Fibroblast of lung (primary cell): Measurements from ENCODE around the gene KIF26A. TPM values are rescaled to one million over a fixed set of nuclear protein-coding genes. Genes with fewer than 3 reads are reported as not detected.

ENCODE experiments used
- DNase-seq, 2 donors: peaks; one replicate each; pipeline versions ENCODE4 v3.0.0 to v3.0.0-alpha.2; 2010; ENCODE audit warnings: low read depth in 2 of 2
- H2AFZ ChIP-seq: 2 replicates; pipeline ENCODE4 v1.5.1; 2012; ENCODE audit warnings: low read length, control low read depth, inconsistent platforms
- H3K27ac ChIP-seq: 2 replicates; pipeline ENCODE4 v1.5.1; 2011; ENCODE audit warnings: low read length, control low read depth; ENCODE audit not compliant: insufficient read depth
- H3K27me3 ChIP-seq: 2 replicates; pipeline ENCODE4 v1.5.1; 2011; ENCODE audit warnings: mild to moderate bottlenecking, low read length; ENCODE audit not compliant: control insufficient read depth, insufficient read depth
- H3K36me3 ChIP-seq: 2 replicates; pipeline ENCODE4 v1.5.1; 2011; ENCODE audit warnings: low read length; ENCODE audit not compliant: control insufficient read depth, insufficient read depth
- H3K4me1 ChIP-seq: 2 replicates; pipeline ENCODE4 v1.5.1; 2011; ENCODE audit warnings: low read length; ENCODE audit not compliant: control insufficient read depth, insufficient read depth; ENCODE audit errors: extremely low read depth
- H3K4me2 ChIP-seq: 2 replicates; pipeline ENCODE4 v1.5.1; 2011; ENCODE audit warnings: low read length, control low read depth; ENCODE audit not compliant: insufficient read depth; ENCODE audit errors: extremely low read depth
- H3K4me3 ChIP-seq, 4 experiments: fragments of 200-600 bp in 1 of 4; sonication (generic) in 1 of 4; replicated peaks in 1 of 4; 2 replicates each; pipeline ENCODE4 v1.5.1; 2011 to 2016; ENCODE audit warnings: low read length in 4 of 4, low read depth in 3 of 4, mild to moderate bottlenecking in 3 of 4, control low read depth in 2 of 4, inconsistent platforms in 1 of 4, mixed read lengths in 1 of 4; ENCODE audit not compliant: insufficient read depth in 1 of 4; ENCODE audit errors: control extremely low read depth in 1 of 4
- H3K79me2 ChIP-seq: 2 replicates; pipeline ENCODE4 v1.5.1; 2012; ENCODE audit warnings: mild to moderate bottlenecking, low read length, inconsistent platforms; ENCODE audit not compliant: control insufficient read depth, insufficient read depth
- H3K9ac ChIP-seq: 2 replicates; pipeline ENCODE4 v1.5.1; 2011; ENCODE audit warnings: mild to moderate bottlenecking, low read length, control low read depth; ENCODE audit not compliant: insufficient read depth
- H3K9me3 ChIP-seq: 2 replicates; pipeline ENCODE4 v1.5.1; 2012; ENCODE audit warnings: low read depth, low read length; ENCODE audit not compliant: control insufficient read depth, insufficient read depth
- H4K20me1 ChIP-seq: 2 replicates; pipeline ENCODE4 v1.5.1; 2011; ENCODE audit warnings: low read length; ENCODE audit not compliant: control insufficient read depth, insufficient read depth; ENCODE audit errors: extremely low read depth
- EZH2 ChIP-seq: IDR thresholded peaks from 2 replicates; pipeline ENCODE4 v1.5.1; 2012; ENCODE audit warnings: low read length, control low read depth, mild to moderate bottlenecking; ENCODE audit errors: missing control alignments
- polyA minus RNA-seq: library from RNA; depleted of rRNA, polyadenylated mRNA; stranded (reverse); fragments of >200 nt; gene quantifications from 2 replicates; pipeline ENCODE4 v1.2.3, GENCODE V29; 2011; ENCODE audit warnings: low replicate concordance
- polyA plus RNA-seq, 2 donors: library from polyadenylated mRNA; depleted of rRNA in 1 of 2; stranded (reverse) in 1 of 2; unstranded in 1 of 2; fragments of >200 nt; gene quantifications; 2 replicates each; pipeline ENCODE4 v1.2.1, GENCODE V29; 2011 to 2012; ENCODE audit warnings: missing spikeins in 1 of 2
- total RNA-seq: library from RNA; depleted of rRNA; stranded (reverse); fragments of >200 nt; gene quantifications from 2 replicates; pipeline ENCODE4 v1.2.1, GENCODE V29; 2014
- TF ChIP-seq, protein P1 (sequence below), 2 donors: IDR thresholded peaks in 1 of 2; conservative IDR thresholded peaks in 1 of 2; 1 replicate in 1 of 2; 2 replicates in 1 of 2; pipeline ENCODE4 v1.5.1; 2011 to 2012; ENCODE audit warnings: low read length in 2 of 2, control low read depth in 1 of 2, inconsistent platforms in 1 of 2, low read depth in 1 of 2, mild to moderate bottlenecking in 1 of 2

KIF26A gene
- total RNA-seq (under 0.01 and 2.0 TPM in 2 replicates), polyA plus RNA-seq (0.01 and 0.15 TPM in 2 replicates), polyA minus RNA-seq (0.08 and 0.26 TPM in 2 replicates)
- polyA plus RNA-seq (2012) = 0.03 and 0.48 TPM in 2 replicates

DNA sequence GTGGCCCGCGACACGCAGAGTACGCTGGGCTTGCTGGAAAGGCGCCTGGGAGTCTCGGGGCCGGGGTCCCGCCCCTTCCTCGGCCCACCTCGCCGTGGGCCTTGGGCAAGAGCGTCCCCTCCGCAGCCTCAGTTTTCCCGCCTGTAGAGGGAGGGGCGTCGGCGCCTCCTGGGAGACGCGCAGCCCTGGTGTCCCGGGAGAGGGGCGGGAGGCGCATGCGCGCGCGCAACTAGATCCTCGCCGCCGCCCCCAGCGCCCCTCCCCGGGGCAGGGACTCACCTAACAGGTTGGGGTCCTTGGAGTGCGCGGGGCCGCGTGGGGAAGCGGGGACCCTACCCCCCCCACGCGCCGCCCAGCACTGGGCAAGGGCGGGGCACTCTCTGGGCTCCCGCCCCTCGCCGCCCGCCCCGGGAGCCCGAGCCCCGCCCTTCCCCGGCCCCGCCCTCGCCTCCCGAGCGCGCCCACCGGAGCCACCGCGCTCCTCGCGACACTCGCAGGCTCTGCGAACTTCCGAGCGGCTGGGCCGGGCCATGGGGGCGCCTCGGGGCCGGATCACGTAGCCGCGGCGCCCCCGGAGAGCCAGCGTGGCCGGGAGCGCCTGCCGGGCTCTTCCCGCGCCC is at the start of gene KIF26A:
TSS of gene KIF26A (plus strand) at position 490 of the 620 bp plus-strand sequence. CDS start 136 bp downstream, outside the sequence.
- no peak within 1 kb of the TSS for H3K27ac ChIP-seq
- H4K20me1 ChIP-seq = no peaks in the 10 kb centered on the region
- peaks cover 15% of the 10 kb centered on the region for H3K27me3 ChIP-seq
- no peaks in the 10 kb centered on the region for H3K4me1 ChIP-seq
- H3K9me3 ChIP-seq = no peaks in the 10 kb centered on the region
- H3K4me2 ChIP-seq = peak within 1 kb of the TSS; percentile 40
- TF ChIP-seq, protein P1, sequence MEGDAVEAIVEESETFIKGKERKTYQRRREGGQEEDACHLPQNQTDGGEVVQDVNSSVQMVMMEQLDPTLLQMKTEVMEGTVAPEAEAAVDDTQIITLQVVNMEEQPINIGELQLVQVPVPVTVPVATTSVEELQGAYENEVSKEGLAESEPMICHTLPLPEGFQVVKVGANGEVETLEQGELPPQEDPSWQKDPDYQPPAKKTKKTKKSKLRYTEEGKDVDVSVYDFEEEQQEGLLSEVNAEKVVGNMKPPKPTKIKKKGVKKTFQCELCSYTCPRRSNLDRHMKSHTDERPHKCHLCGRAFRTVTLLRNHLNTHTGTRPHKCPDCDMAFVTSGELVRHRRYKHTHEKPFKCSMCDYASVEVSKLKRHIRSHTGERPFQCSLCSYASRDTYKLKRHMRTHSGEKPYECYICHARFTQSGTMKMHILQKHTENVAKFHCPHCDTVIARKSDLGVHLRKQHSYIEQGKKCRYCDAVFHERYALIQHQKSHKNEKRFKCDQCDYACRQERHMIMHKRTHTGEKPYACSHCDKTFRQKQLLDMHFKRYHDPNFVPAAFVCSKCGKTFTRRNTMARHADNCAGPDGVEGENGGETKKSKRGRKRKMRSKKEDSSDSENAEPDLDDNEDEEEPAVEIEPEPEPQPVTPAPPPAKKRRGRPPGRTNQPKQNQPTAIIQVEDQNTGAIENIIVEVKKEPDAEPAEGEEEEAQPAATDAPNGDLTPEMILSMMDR (conservative IDR thresholded peaks at IDR 0.05 in 1 of 2, IDR thresholded peaks at IDR 0.05 in 1 of 2; ENCODE audit: low read depth in 1 of 2, low read length in 2 of 2) = no peak
- no peak for TF ChIP-seq EZH2
- no peaks in the 10 kb centered on the region for H3K36me3 ChIP-seq
- H2AFZ ChIP-seq = no peak within 1 kb of the TSS
- H3K79me2 ChIP-seq = no peaks in the 10 kb centered on the region
- peak within 1 kb of the TSS in 1 of 4 experiments; percentile 38 for H3K4me3 ChIP-seq
- no peak for DNase-seq
- no peak within 1 kb of the TSS for H3K9ac ChIP-seq

DNA sequence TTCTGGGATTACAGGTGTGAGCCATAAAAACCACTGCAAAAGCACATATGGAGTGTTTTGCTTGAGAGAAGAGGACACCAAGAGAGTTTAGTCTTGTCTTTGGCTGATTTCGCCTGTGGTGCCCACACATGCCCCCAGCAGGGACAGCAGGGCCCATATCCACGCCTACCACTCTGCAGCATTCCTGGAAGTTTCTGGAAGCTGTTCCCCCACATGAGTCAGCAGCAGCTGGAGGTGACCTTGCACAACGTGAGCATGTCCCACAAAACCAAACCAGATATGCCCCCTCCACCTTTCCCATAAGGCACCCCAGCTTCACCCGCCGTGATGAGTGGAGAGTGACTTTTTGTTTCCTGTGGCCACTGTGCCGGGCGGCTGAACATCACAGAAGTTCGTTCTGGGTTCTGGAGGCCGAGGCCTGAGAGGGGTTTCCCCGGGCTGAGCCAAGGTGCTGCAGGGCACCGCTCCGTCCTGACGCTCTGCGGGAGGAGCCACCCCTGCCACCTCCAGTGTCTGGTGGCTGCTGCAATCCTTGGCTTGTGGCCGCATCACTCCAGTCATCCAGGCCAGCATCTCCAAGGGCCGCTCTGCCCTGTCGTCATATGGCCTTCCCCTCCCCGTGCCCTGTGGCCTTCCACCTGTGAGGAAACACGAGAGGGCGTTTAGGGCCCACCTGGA is 48.2 kb upstream of the KIF26A start:
- H3K36me3 ChIP-seq = no peaks in the 10 kb centered on the region
- no peaks in the 10 kb centered on the region for H3K27me3 ChIP-seq
- H3K4me3 ChIP-seq = no peak overlapping the region
- H3K9me3 ChIP-seq = no peaks in the 10 kb centered on the region
- H3K4me2 ChIP-seq = no peak overlapping the region
- H4K20me1 ChIP-seq = no peaks in the 10 kb centered on the region
- H2AFZ ChIP-seq = no peak overlapping the region
- no peaks in the 10 kb centered on the region for H3K4me1 ChIP-seq
- no peak overlapping the region for H3K27ac ChIP-seq
- TF ChIP-seq, protein P1 (conservative IDR thresholded peaks at IDR 0.05 in 1 of 2, IDR thresholded peaks at IDR 0.05 in 1 of 2; ENCODE audit: low read depth in 1 of 2, low read length in 2 of 2) = no peak
- no peaks in the 10 kb centered on the region for H3K79me2 ChIP-seq
- DNase-seq = no peak
- H3K9ac ChIP-seq = no peak overlapping the region

DNA sequence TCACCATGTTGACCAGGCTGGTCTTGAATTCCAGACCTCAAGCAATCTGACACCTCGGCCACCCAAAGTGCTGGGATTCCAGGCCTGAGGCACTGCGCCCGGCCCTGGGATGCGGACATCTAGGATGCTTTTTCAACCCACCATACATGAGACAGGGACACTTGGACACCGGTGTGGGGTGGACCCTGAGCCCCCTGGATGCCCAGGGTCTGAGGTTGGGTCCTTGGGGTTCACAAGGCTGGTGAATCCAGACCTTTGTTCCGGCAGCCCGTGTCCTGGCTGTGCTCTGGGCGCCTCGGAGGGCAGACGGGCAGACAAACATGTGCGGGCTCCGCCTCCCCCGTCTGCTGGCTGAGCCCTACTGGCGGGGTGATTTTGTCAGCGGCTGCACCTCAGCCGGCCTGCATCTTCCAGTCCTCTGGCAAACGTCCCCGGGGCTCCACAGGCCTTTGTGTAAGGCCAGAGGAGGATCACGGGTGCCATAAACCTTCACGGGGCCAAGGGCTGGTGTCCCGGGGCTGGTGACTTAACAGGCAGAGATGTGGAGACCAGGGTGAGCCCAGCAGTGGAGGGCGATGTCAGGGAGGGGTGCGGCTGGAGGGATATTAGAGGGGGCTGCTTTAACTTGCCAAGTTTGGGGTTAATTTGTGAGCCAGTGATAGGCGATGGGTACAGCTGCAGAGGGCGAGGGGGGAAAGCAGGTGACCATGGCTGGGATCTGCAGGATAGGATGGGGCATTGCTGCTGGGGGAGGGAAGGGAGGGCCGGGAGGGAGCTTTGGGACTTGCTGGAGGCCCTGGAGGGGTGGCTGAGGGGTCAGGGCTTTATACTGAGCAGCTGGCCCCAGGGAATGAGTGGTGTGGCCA is 47.1 kb upstream of the KIF26A start:
- Histone ChIP-seq H3K27me3 (no peaks in the 10 kb centered on the region), H3K79me2 (no peaks in the 10 kb centered on the region), H3K4me3 (no peak overlapping the region), H3K27ac (no peak overlapping the region), H3K9me3 (no peaks in the 10 kb centered on the region), H2AFZ (no peak overlapping the region), H4K20me1 (no peaks in the 10 kb centered on the region), H3K9ac (no peak overlapping the region), H3K4me2 (no peak overlapping the region), H3K4me1 (no peaks in the 10 kb centered on the region), H3K36me3 (no peaks in the 10 kb centered on the region)
- TF ChIP-seq EZH2 = no peak
- TF ChIP-seq, protein P1 (conservative IDR thresholded peaks at IDR 0.05 in 1 of 2, IDR thresholded peaks at IDR 0.05 in 1 of 2; ENCODE audit: low read depth in 1 of 2, low read length in 2 of 2) = no peak
- DNase-seq = no peak
